Measurements from ENCODE around the gene MYD88. TPM values are rescaled to one million over a fixed set of nuclear protein-coding genes. Genes with fewer than 3 reads are reported as not detected.
A peak's percentile ranks its signal among the peaks of the same experiment; 100 is the strongest.

Gene MYD88
- 39.5 and 39.8 TPM in 2 replicates for total RNA-seq
- long read RNA-seq, transcript MYD88-201 (5 exons, 2,850 nt) = major isoform, 35 of 66 reads
- long read RNA-seq, partial matches to known transcripts = 18 of 66 reads
- long read RNA-seq, other reads (novel, unspliced or antisense) = 7 of 66 reads

DNA sequence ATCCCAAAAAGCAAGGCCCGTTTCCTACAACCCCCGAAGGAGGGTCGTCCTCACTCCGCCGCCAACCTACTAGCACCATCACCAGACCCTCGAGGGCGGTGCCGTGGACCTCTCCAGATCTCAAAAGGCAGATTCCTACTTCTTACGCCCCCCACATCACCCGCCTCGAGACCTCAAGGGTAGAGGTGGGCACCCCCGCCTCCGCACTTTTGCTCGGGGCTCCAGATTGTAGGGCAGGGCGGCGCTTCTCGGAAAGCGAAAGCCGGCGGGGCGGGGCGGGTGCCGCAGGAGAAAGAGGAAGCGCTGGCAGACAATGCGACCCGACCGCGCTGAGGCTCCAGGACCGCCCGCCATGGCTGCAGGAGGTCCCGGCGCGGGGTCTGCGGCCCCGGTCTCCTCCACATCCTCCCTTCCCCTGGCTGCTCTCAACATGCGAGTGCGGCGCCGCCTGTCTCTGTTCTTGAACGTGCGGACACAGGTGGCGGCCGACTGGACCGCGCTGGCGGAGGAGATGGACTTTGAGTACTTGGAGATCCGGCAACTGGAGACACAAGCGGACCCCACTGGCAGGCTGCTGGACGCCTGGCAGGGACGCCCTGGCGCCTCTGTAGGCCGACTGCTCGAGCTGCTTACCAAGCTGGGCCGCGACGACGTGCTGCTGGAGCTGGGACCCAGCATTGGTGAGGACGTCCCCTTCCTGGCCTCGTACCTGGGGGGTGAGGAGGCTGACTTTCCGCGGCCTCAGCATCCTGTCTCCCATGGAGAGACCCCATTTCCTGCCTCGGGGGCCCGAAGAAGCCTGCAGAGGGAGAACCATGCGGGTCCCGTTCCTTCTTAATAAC is at the start of gene MYD88:
TSS of gene MYD88 (plus strand) at position 313 of the 842 bp plus-strand sequence. CDS start at position 353, 40 bp downstream.
- Mint-ChIP-seq H3K36me3 (ENCODE audit: low read depth) (peaks cover 5% of the 10 kb centered on the region), H3K4me3 (peak within 1 kb of the TSS; percentile 97), H3K27ac (ENCODE audit: unreplicated experiment) (peak within 1 kb of the TSS; percentile 92), H3K9me3 (no peaks in the 10 kb centered on the region), H3K27me3 (ENCODE audit: low read depth) (no peaks in the 10 kb centered on the region), H3K4me1 (peaks cover 49% of the 10 kb centered on the region)
- TF ChIP-seq, protein P1, sequence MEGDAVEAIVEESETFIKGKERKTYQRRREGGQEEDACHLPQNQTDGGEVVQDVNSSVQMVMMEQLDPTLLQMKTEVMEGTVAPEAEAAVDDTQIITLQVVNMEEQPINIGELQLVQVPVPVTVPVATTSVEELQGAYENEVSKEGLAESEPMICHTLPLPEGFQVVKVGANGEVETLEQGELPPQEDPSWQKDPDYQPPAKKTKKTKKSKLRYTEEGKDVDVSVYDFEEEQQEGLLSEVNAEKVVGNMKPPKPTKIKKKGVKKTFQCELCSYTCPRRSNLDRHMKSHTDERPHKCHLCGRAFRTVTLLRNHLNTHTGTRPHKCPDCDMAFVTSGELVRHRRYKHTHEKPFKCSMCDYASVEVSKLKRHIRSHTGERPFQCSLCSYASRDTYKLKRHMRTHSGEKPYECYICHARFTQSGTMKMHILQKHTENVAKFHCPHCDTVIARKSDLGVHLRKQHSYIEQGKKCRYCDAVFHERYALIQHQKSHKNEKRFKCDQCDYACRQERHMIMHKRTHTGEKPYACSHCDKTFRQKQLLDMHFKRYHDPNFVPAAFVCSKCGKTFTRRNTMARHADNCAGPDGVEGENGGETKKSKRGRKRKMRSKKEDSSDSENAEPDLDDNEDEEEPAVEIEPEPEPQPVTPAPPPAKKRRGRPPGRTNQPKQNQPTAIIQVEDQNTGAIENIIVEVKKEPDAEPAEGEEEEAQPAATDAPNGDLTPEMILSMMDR (conservative IDR thresholded peaks at IDR 0.05) = no peak
- DNase-seq (ENCODE audit: low read depth, low spot score) = peak; percentile 63

DNA sequence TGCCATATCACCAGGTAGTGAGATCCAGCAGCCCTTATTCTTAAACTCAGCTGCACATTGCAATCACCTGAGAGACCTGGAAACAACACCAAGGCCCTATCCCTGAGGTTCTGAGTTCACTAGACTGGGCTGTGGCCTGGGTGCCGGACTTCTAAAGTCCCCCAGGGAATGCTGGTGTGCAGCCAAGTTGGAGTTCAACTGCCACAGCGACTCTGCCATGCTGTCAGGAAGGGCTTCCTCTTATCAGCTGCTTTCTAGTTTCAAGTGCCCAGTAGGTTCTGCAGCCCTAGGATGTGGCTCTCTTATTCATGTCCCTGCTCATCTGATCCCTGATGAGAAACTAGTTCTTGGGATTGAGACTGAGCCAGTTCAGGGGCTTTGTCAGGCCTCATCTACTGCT is 49.3 kb upstream of the MYD88 start:
- Mint-ChIP-seq H3K9me3 (peaks cover 8% of the 10 kb centered on the region), H3K4me1 (peaks cover 7% of the 10 kb centered on the region), H3K27ac (ENCODE audit: unreplicated experiment) (no peak overlapping the region), H3K36me3 (ENCODE audit: low read depth) (peaks cover 12% of the 10 kb centered on the region), H3K27me3 (ENCODE audit: low read depth) (peaks cover 25% of the 10 kb centered on the region), H3K4me3 (no peak overlapping the region)
- TF ChIP-seq, protein P1 (conservative IDR thresholded peaks at IDR 0.05) = no peak
- DNase-seq (ENCODE audit: low read depth, low spot score) = no peak

DNA sequence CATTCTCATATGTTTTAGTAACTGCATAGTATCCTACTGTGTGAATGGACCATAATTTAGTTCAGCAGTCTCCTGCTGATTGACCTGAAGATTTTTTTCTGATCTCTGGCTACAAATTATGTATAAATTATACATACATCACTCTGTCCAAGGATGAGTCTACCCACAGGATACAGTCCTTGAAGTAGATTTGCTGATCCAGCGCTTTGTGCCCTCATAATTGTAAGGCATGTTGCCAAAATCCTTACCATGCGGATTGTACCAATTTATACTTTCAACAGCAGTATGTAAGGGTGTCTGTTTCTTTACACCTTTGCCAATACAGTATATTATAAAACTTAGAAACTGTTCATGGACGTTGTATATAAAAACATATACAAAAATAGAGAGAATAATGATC is 48.0 kb upstream of the MYD88 start:
- TF ChIP-seq, protein P1 (conservative IDR thresholded peaks at IDR 0.05) = no peak
- DNase-seq (ENCODE audit: low read depth, low spot score) = no peak
- no peaks in the 10 kb centered on the region for H3K9me3 Mint-ChIP-seq
- no peaks in the 10 kb centered on the region for H3K36me3 Mint-ChIP-seq (ENCODE audit: low read depth)
- no peaks in the 10 kb centered on the region for H3K4me1 Mint-ChIP-seq
- peaks cover 15% of the 10 kb centered on the region for H3K27me3 Mint-ChIP-seq (ENCODE audit: low read depth)
- no peak overlapping the region for H3K27ac Mint-ChIP-seq (ENCODE audit: unreplicated experiment)
- H3K4me3 Mint-ChIP-seq = no peak overlapping the region

DNA sequence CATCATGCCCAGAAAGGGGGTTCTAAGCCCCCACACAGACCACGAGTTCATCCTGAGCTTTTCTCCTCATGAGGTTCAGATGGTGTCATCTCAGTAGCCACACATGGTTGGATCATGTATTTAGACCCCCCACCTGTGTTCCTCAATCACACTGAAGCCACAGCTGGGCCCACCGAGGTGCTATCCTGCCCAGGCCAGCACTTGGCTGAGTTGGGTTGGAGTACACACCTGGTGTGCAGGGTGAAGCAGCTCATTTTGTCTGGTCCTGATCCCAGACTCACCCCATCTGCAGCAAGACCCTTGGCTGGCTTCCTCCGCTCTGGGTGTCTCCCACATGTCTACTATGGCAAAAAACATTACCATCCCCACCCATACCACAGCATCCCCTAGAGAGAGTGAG is 43.5 kb upstream of the MYD88 start:
- Mint-ChIP-seq H3K4me3 (no peak overlapping the region), H3K9me3 (no peaks in the 10 kb centered on the region), H3K27ac (ENCODE audit: unreplicated experiment) (no peak overlapping the region), H3K27me3 (ENCODE audit: low read depth) (peaks cover 15% of the 10 kb centered on the region), H3K36me3 (ENCODE audit: low read depth) (no peaks in the 10 kb centered on the region), H3K4me1 (peaks cover 13% of the 10 kb centered on the region)
- TF ChIP-seq, protein P1 (conservative IDR thresholded peaks at IDR 0.05) = no peak
- DNase-seq (ENCODE audit: low read depth, low spot score) = no peak

DNA sequence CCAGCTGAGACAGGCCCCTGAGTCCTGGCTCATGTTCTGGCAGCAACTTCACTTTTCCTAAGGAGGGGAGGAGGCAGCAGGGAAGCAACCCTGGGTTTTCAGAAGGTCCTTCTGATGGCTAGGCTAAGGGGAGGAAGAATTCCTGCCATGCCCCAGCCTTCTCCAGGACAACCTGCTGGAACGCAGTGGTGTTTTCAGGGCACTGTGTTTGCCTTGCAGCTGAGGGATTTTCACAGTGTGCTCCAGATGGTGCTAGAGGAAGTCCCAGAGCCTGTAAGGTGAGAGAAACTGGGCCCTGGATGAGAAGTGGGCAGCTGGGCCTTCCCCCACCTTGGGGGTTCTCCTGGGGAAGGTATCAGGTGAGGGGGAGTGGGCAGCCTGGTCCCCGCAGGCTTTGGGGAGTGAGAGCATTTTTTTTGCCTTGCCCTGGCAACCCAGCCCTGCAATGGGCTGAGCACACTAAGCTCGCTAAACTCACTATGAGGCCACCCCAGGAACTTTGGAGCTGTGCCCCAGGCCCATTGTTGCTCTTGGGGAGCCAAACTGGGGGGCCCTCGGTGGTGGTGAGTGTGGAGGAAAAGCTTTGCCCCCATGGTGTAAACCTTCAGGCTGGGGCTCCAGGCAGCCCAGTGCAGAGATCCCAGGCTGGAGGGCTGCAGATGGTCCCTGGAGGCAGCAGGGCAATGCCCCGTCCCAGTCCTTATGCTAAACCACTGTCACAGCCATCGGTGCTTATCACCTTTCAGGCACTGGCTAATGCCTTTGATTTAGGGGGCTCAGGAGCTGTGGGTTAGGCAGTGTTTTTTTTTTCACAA is 42.6 kb upstream of the MYD88 start:
- Mint-ChIP-seq H3K36me3 (ENCODE audit: low read depth) (no peaks in the 10 kb centered on the region), H3K9me3 (no peaks in the 10 kb centered on the region), H3K4me1 (peaks cover 15% of the 10 kb centered on the region), H3K27me3 (ENCODE audit: low read depth) (peaks cover 15% of the 10 kb centered on the region), H3K4me3 (no peak overlapping the region), H3K27ac (ENCODE audit: unreplicated experiment) (no peak overlapping the region)
- TF ChIP-seq, protein P1 (conservative IDR thresholded peaks at IDR 0.05) = no peak
- no peak for DNase-seq (ENCODE audit: low read depth, low spot score)
